Smooth muscle cell of trachea (primary cell): ENCODE data around the gene ANKRD26. TPM values are rescaled to one million over a fixed set of nuclear protein-coding genes. Genes with fewer than 3 reads are reported as not detected.

ENCODE experiments used
- total RNA-seq: library from RNA; depleted of rRNA; stranded (reverse); fragments of >200 nt; gene quantifications from 2 replicates; pipeline ENCODE4 v1.2.1, GENCODE V29; 2014

The ANKRD26 gene
- total RNA-seq, result 7.6 and 13.5 TPM in 2 replicates

GRCh38 chr10:27099916-27100812, at the start of gene ANKRD26:
Gene ANKRD26 (minus strand): TSS chr10:27100494. CDS start chr10:27100326, 168 bp downstream.

Other genes with a start within 250 kb of the ANKRD26 start
- 30.4 and 31.6 TPM in 2 replicates for gene ABI1, start 239.5 kb downstream of the ANKRD26 start, total RNA-seq
- gene YME1L1, start 53.9 kb upstream of the ANKRD26 start, total RNA-seq, result 109 and 123 TPM in 2 replicates
- 6.9 and 21.2 TPM in 2 replicates for gene MASTL, start 54.9 kb upstream of the ANKRD26 start, total RNA-seq
- gene ACBD5, start 140.3 kb upstream of the ANKRD26 start, total RNA-seq, result 20.7 and 20.8 TPM in 2 replicates